HepG2 (cell line): ENCODE data around the gene NEU4. TPM values are rescaled to one million over a fixed set of nuclear protein-coding genes. Genes with fewer than 3 reads are reported as not detected.

Source experiments
- ATAC-seq: fragments of 200-7000 bp; cut with Tn5 transposase; 3 replicates; pipeline ENCODE4 v1.9.1; 2020; ENCODE audit warnings: mild to moderate bottlenecking, moderate library complexity
- BruUV-seq: library from RNA; stranded (reverse); fragments of 400-500 nt; replicated peaks from 2 replicates; lab custom pipeline; 2021; lab: Mats Ljungman, UMichigan
- CTCF ChIA-PET: fragments of 300-600 bp; formaldehyde crosslinking; extraction: SDS; loops from one replicate; lab custom pipeline; 2021; ENCODE audit warnings: low total read pairs, inconsistent platforms, low intra/inter-chr PET ratio; lab: Yijun Ruan, JAX
- POLR2A ChIA-PET: fragments of 350-600 bp; sonication (Branson Sonifier 250); formaldehyde crosslinking; loops from one replicate; lab custom pipeline; 2020; ENCODE audit warnings: antibody characterized with exemption, inconsistent platforms; lab: Yijun Ruan, JAX
- DNase-seq: peaks from one replicate; pipeline ENCODE4 v3.0.0-alpha.2; 2015; ENCODE audit warnings: low spot score
- FAIRE-seq: peaks from 3 replicates; lab custom pipeline; 2011; peaks lifted over from hg19 to GRCh38; lab: Jason Lieb, UNC
- H2AFZ ChIP-seq: one replicate; pipeline ENCODE4 v1.6.1; 2011; ENCODE audit warnings: low read length, inconsistent platforms
- H3K27ac ChIP-seq: fragments of 300-600 bp; 3 replicates; pipeline ENCODE4 v1.8.0; 2011; ENCODE audit warnings: mixed run types, mild to moderate bottlenecking, mixed read lengths, low read length, inconsistent platforms; ENCODE audit not compliant: insufficient read depth; ENCODE audit errors: extremely low read length
- H3K27me3 ChIP-seq, 2 experiments: fragments of 200-600 bp in 1 of 2; 2 replicates in 1 of 2; 3 replicates in 1 of 2; pipeline versions ENCODE4 v1.6.0 to v1.8.0; 2011; ENCODE audit warnings: low read length in 2 of 2, mild to moderate bottlenecking in 2 of 2, moderate library complexity in 2 of 2, inconsistent platforms in 1 of 2; ENCODE audit not compliant: insufficient read depth in 2 of 2, control insufficient read depth in 1 of 2
- H3K36me3 ChIP-seq, 2 experiments: fragments of 200-600 bp in 1 of 2; replicated peaks in 1 of 2; 2 replicates in 1 of 2; 3 replicates in 1 of 2; pipeline versions ENCODE4 v1.5.1 to v1.8.0; 2011; ENCODE audit warnings: low read length in 2 of 2, inconsistent platforms in 1 of 2; ENCODE audit not compliant: insufficient read depth in 2 of 2, control insufficient read depth in 1 of 2
- H3K4me1 ChIP-seq: 2 replicates; pipeline ENCODE4 v1.5.1; 2012; ENCODE audit warnings: low read length, inconsistent platforms; ENCODE audit not compliant: insufficient read depth
- H3K4me2 ChIP-seq: 2 replicates; pipeline ENCODE4 v1.6.0; 2011; ENCODE audit warnings: low read depth, low read length, inconsistent platforms
- H3K4me3 ChIP-seq, 3 experiments: fragments of 200-600 bp in 1 of 3; sonication (generic), shearing (Covaris generic) in 1 of 3; replicated peaks in 1 of 3; 2 replicates each; pipeline ENCODE4 v1.5.1; 2011 to 2016; ENCODE audit warnings: low read length in 3 of 3, inconsistent platforms in 2 of 3, low read depth in 2 of 3, mild to moderate bottlenecking in 2 of 3, control low read depth in 1 of 3, mixed read lengths in 1 of 3; ENCODE audit not compliant: insufficient read depth in 1 of 3
- H3K79me2 ChIP-seq: one replicate; pipeline ENCODE4 v1.6.1; 2011; ENCODE audit warnings: low read length, inconsistent platforms; ENCODE audit not compliant: insufficient read depth
- H3K9ac ChIP-seq: 2 replicates; pipeline ENCODE4 v1.6.0; 2011; ENCODE audit warnings: mild to moderate bottlenecking, low read depth, low read length, inconsistent platforms; ENCODE audit not compliant: insufficient read depth
- H3K9me3 ChIP-seq: 2 replicates; pipeline ENCODE4 v1.5.1; 2012; ENCODE audit warnings: mild to moderate bottlenecking, low read length
- H4K20me1 ChIP-seq: 2 replicates; pipeline ENCODE4 v1.6.0; 2011; ENCODE audit warnings: inconsistent platforms, mild to moderate bottlenecking, low read length, moderate library complexity; ENCODE audit not compliant: insufficient read depth
- CENPBD1 ChIP-seq: sonication (generic); formaldehyde crosslinking; IDR thresholded peaks from 2 replicates; pipeline ENCODE4 v1.8.0; 2022; ENCODE audit warnings: missing genetic modification reagents, low read depth, mild to moderate bottlenecking, borderline replicate concordance
- GMEB1 ChIP-seq: sonication (generic); formaldehyde crosslinking; IDR thresholded peaks from 2 replicates; pipeline ENCODE4 v1.5.1; 2020; ENCODE audit warnings: missing genetic modification reagents, mild to moderate bottlenecking, borderline replicate concordance
- HIVEP1 ChIP-seq: sonication (generic); formaldehyde crosslinking; IDR thresholded peaks from 2 replicates; pipeline ENCODE4 v1.4.0; 2020; ENCODE audit warnings: mild to moderate bottlenecking, missing genetic modification reagents
- MEIS2 ChIP-seq: sonication (generic); formaldehyde crosslinking; IDR thresholded peaks from 2 replicates; pipeline ENCODE4 v1.9.0; 2021; ENCODE audit warnings: mild to moderate bottlenecking, missing genetic modification reagents
- MTA3 ChIP-seq: sonication (generic); formaldehyde crosslinking; IDR thresholded peaks from 2 replicates; pipeline ENCODE4 v1.4.0; 2020; ENCODE audit warnings: missing genetic modification reagents
- NCOR1 ChIP-seq: fragments of 200-600 bp; sonication (generic); IDR thresholded peaks from 2 replicates; pipeline ENCODE4 v1.7.0; 2017; ENCODE audit warnings: antibody characterized with exemption, low read length, borderline replicate concordance
- SMARCC2 ChIP-seq: fragments of 450-650 bp; IDR thresholded peaks from 2 replicates; pipeline ENCODE4 v1.6.1; 2017; ENCODE audit warnings: antibody characterized with exemption, mild to moderate bottlenecking
- SP2 ChIP-seq: sonication (generic); formaldehyde crosslinking; IDR thresholded peaks from 2 replicates; pipeline ENCODE4 v1.5.1; 2020; ENCODE audit warnings: mild to moderate bottlenecking, missing genetic modification reagents
- ZBTB3 ChIP-seq: sonication (generic); formaldehyde crosslinking; IDR thresholded peaks from 2 replicates; pipeline ENCODE4 v1.4.0; 2020; ENCODE audit warnings: low read depth, mild to moderate bottlenecking, moderate library complexity, missing genetic modification reagents, borderline replicate concordance
- ZBTB38 ChIP-seq: sonication (generic); formaldehyde crosslinking; IDR thresholded peaks from 2 replicates; pipeline ENCODE4 v1.5.1; 2020; ENCODE audit warnings: mild to moderate bottlenecking, missing genetic modification reagents
- ZBTB7B ChIP-seq: sonication (generic); formaldehyde crosslinking; IDR thresholded peaks from 2 replicates; pipeline ENCODE4 v1.4.0; 2020; ENCODE audit warnings: missing genetic modification reagents
- ZEB1 ChIP-seq: IDR thresholded peaks from 2 replicates; pipeline ENCODE4 v1.6.1; 2012; ENCODE audit warnings: mild to moderate bottlenecking, low read depth, inconsistent platforms; ENCODE audit not compliant: insufficient replicate concordance
- ZFY ChIP-seq: sonication (generic); formaldehyde crosslinking; IDR thresholded peaks from 2 replicates; pipeline ENCODE4 v1.4.0; 2020; ENCODE audit warnings: missing genetic modification reagents
- ZMYM4 ChIP-seq: sonication (generic); formaldehyde crosslinking; IDR thresholded peaks from 2 replicates; pipeline ENCODE4 v1.8.1; 2023; ENCODE audit warnings: mild to moderate bottlenecking, missing genetic modification reagents
- ZNF230 ChIP-seq: sonication (generic); formaldehyde crosslinking; IDR thresholded peaks from 2 replicates; pipeline ENCODE4 v1.4.0; 2020; ENCODE audit warnings: mild to moderate bottlenecking, missing genetic modification reagents
- ZNF563 ChIP-seq: sonication (generic); formaldehyde crosslinking; IDR thresholded peaks from 2 replicates; pipeline ENCODE4 v1.8.0; 2022; ENCODE audit warnings: mild to moderate bottlenecking, moderate library complexity, missing genetic modification reagents
- ZNF691 ChIP-seq: sonication (generic); formaldehyde crosslinking; IDR thresholded peaks from 2 replicates; pipeline ENCODE4 v1.4.0; 2020; ENCODE audit warnings: missing genetic modification reagents, low read depth, mild to moderate bottlenecking, borderline replicate concordance
- ZNF777 ChIP-seq: sonication (generic); formaldehyde crosslinking; IDR thresholded peaks from 2 replicates; pipeline ENCODE4 v1.4.0; 2020; ENCODE audit warnings: missing genetic modification reagents
- WGBS: methylation state at CpG from one replicate; pipeline ENCODE4 v1.1.6; 2017; ENCODE audit warnings: low lambda C conversion rate; 5-methylcytosine and 5-hydroxymethylcytosine counted together
- in situ Hi-C: cut with HindIII; loops from 2 replicates; pipeline ENCODE4 v1.10.0; 2017; ENCODE audit warnings: low pct_unique_long_range_greater_than_20kb; ENCODE audit not compliant: extremely low pct_ligation_motif_present
- intact Hi-C: fragments of 100-400 bp; cut with micrococcal nuclease; formaldehyde crosslinking; loops from one replicate; pipeline ENCODE4 v1.10.0; 2022; ENCODE audit not compliant: unreplicated experiment
- polyA plus RNA-seq, 8 experiments: library from polyadenylated mRNA; depleted of rRNA in 3 of 8; stranded (reverse) in 7 of 8; unstranded in 1 of 8; fragments of >200 nt; fragmentation: Illumina TruSeq in 4 of 8; extraction: Trizol in 4 of 8; gene quantifications; 2 replicates each; pipeline versions ENCODE4 v1.2.1 to v1.2.3, GENCODE V29; 2011 to 2016; ENCODE audit warnings: low read depth in 4 of 8, missing spikeins in 1 of 8, mixed read lengths in 1 of 8; ENCODE audit not compliant: insufficient read depth in 1 of 8
- total RNA-seq, 5 experiments: library from RNA; depleted of rRNA; stranded (reverse); fragments of >200 nt; fragmentation: Illumina TruSeq; extraction: Trizol; gene quantifications; 2 replicates each; pipeline ENCODE4 v1.2.3, GENCODE V29; 2016; ENCODE audit warnings: low read depth in 1 of 5
- TF ChIP-seq, protein P1 (sequence below): sonication (generic); formaldehyde crosslinking; conservative IDR thresholded peaks from 2 replicates; pipeline ENCODE4 v1.8.0; 2022; ENCODE audit warnings: mild to moderate bottlenecking, moderate library complexity, missing genetic modification reagents

The NEU4 gene
- total and polyA plus RNA-seq, 2 of the 13 experiments (the other 11 are each of a cell fraction or from before 2014, with no cell fraction given), result 53.5 to 107 TPM

- Histone ChIP-seq H2AFZ (no peak overlapping the region), H3K79me2 (peaks cover 52% of the 10 kb centered on the region), H3K4me2 (peak overlapping the region; percentile 88), H3K27ac (peak overlapping the region; percentile 84), H3K4me1 (peaks cover 36% of the 10 kb centered on the region), H3K9ac (peak overlapping the region; percentile 90), H3K4me3 (peak overlapping the region; percentile 73 to 85 (median 81)), H3K27me3 (no peaks in the 10 kb centered on the region; a peak in 1 of 5 replicates), H3K9me3 (no peaks in the 10 kb centered on the region), H4K20me1 (peaks cover 10% of the 10 kb centered on the region; the same call in 1 of the 2 replicates), H3K36me3 (peaks cover 0 to 6% of the 10 kb centered on the region in 2 experiments; a peak in 3 of 5 replicates)
- POLR2A ChIA-PET, result interaction anchor here (0.7 to 4.2 kb wide), 7 partner anchors 24 to 124 kb away, joined by 3 to 218 read pairs (median 12); partner anchors contain the start of genes D2HGDH, DTYMK, GAL3ST2 and ING5
- FAIRE-seq (no peak), ATAC-seq (no peak), DNase-seq (no peak)
- no TSS peak for BruUV-seq
- 58% methylated on average over 22 of the region's 28 CpGs for WGBS
- in situ Hi-C loops, result no loop called here
- CTCF ChIA-PET, result no interaction called here
- intact Hi-C loops, result no loop called here
- TF ChIP-seq ZBTB38 (CRISPR knock-in tag) (peak; percentile 24; the same call in 1 of the 2 replicates), MEIS2 (no peak), ZEB1 (no peak), ZMYM4 (CRISPR knock-in tag) (no peak), ZNF777 (CRISPR knock-in tag) (no peak), ZBTB3 (CRISPR knock-in tag) (no peak), MTA3 (no peak), ZFY (CRISPR knock-in tag) (no peak), ZBTB7B (CRISPR knock-in tag) (0 out of 2 replicates have a peak, but pooled peaks have one; percentile 4), SP2 (CRISPR knock-in tag) (no peak), ZNF691 (CRISPR knock-in tag) (0 out of 2 replicates have a peak, but pooled peaks have one; percentile 49), GMEB1 (CRISPR knock-in tag) (no peak), ZNF563 (CRISPR knock-in tag) (no peak), CENPBD1 (no peak), HIVEP1 (CRISPR knock-in tag) (no peak), NCOR1 (no peak), ZNF230 (CRISPR knock-in tag) (0 out of 2 replicates have a peak, but pooled peaks have one; percentile 35), SMARCC2 (no peak)
- TF ChIP-seq, protein P1, sequence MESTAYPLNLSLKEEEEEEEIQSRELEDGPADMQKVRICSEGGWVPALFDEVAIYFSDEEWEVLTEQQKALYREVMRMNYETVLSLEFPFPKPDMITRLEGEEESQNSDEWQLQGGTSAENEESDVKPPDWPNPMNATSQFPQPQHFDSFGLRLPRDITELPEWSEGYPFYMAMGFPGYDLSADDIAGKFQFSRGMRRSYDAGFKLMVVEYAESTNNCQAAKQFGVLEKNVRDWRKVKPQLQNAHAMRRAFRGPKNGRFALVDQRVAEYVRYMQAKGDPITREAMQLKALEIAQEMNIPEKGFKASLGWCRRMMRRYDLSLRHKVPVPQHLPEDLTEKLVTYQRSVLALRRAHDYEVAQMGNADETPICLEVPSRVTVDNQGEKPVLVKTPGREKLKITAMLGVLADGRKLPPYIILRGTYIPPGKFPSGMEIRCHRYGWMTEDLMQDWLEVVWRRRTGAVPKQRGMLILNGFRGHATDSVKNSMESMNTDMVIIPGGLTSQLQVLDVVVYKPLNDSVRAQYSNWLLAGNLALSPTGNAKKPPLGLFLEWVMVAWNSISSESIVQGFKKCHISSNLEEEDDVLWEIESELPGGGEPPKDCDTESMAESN, result 0 out of 2 replicates have a peak, but pooled peaks have one; percentile 46
Observed at GRCh38 chr2:241810307-241811200, 1.6 kb downstream of the NEU4 start.
